SK-N-SH (cell line): ENCODE data around the gene ZNF30. TPM values are rescaled to one million over a fixed set of nuclear protein-coding genes. Genes with fewer than 3 reads are reported as not detected.

ENCODE experiments used
- CTCF ChIA-PET: fragments of 300-600, 350-600 bp; formaldehyde crosslinking; extraction: SDS; loops from one replicate; lab custom pipeline; 2021; lab: Yijun Ruan, JAX
- POLR2A ChIA-PET: fragments of 350-600 bp; sonication (Branson Sonifier 250); formaldehyde crosslinking; extraction: SDS; loops from one replicate; lab custom pipeline; 2020; ENCODE audit warnings: antibody characterized with exemption, inconsistent platforms; lab: Yijun Ruan, JAX
- DNase-seq: peaks from one replicate; pipeline ENCODE4 v3.0.0; 2012
- H2AFZ ChIP-seq: fragments of 200-600 bp; sonication (generic); 2 replicates; pipeline ENCODE4 v1.8.1; 2016; ENCODE audit warnings: antibody characterized with exemption, mild to moderate bottlenecking, low read depth
- H3F3A ChIP-seq: fragments of 200-600 bp; sonication (generic); replicated peaks from 2 replicates; pipeline ENCODE3; 2016; ENCODE audit warnings: antibody characterized with exemption, mild to moderate bottlenecking; ENCODE audit not compliant: insufficient read depth
- H3K27ac ChIP-seq, 2 experiments: fragments of 200-500 bp in 1 of 2; fragments of 200-600 bp in 1 of 2; sonication (Bioruptor generic) in 1 of 2; sonication (generic), shearing (Covaris generic) in 1 of 2; 2 replicates each; pipeline versions ENCODE4 v1.5.1 to v1.6.1; 2014 to 2016; ENCODE audit warnings: low read depth in 2 of 2, inconsistent platforms in 1 of 2, low read length in 1 of 2, mild to moderate bottlenecking in 1 of 2, mixed read lengths in 1 of 2
- H3K27me3 ChIP-seq: fragments of 200-600 bp; sonication (generic), shearing (Covaris generic); 2 replicates; pipeline ENCODE4 v1.6.1; 2016; ENCODE audit warnings: mixed run types; ENCODE audit not compliant: insufficient read depth
- H3K36me3 ChIP-seq, 2 experiments: fragments of 200-500 bp in 1 of 2; fragments of 200-600 bp in 1 of 2; sonication (Bioruptor generic) in 1 of 2; sonication (generic) in 1 of 2; replicated peaks in 1 of 2; 2 replicates each; pipeline versions ENCODE3 to v1.5.1; 2014 to 2016; ENCODE audit warnings: low read length in 1 of 2, mild to moderate bottlenecking in 1 of 2; ENCODE audit not compliant: insufficient read depth in 2 of 2, control insufficient read depth in 1 of 2
- H3K4me1 ChIP-seq, 2 experiments: fragments of 200-500 bp in 1 of 2; fragments of 200-600 bp in 1 of 2; sonication (Bioruptor generic) in 1 of 2; sonication (generic), shearing (Covaris generic) in 1 of 2; 2 replicates each; pipeline versions ENCODE4 v1.5.1 to v1.6.1; 2014 to 2016; ENCODE audit warnings: low read depth in 1 of 2, low read length in 1 of 2, mixed run types in 1 of 2; ENCODE audit not compliant: insufficient read depth in 2 of 2, control insufficient read depth in 1 of 2
- H3K4me2 ChIP-seq: fragments of 200-600 bp; sonication (generic), shearing (Covaris generic); 2 replicates; pipeline ENCODE4 v1.6.1; 2017; ENCODE audit warnings: mixed run types
- H3K4me3 ChIP-seq, 2 experiments: fragments of 200-500 bp in 1 of 2; fragments of 200-600 bp in 1 of 2; sonication (Bioruptor generic) in 1 of 2; sonication (generic), shearing (Covaris generic) in 1 of 2; 2 replicates each; pipeline versions ENCODE4 v1.5.1 to v1.8.1; 2014 to 2016; ENCODE audit warnings: low read depth in 2 of 2, inconsistent platforms in 1 of 2, low read length in 1 of 2, mild to moderate bottlenecking in 1 of 2, mixed read lengths in 1 of 2, moderate library complexity in 1 of 2
- H3K79me2 ChIP-seq: fragments of 200-600 bp; sonication (generic); 2 replicates; pipeline ENCODE4 v1.8.1; 2017; ENCODE audit warnings: mild to moderate bottlenecking; ENCODE audit not compliant: insufficient read depth
- H3K9ac ChIP-seq: fragments of 200-600 bp; sonication (generic); 2 replicates; pipeline ENCODE4 v1.6.1; 2017; ENCODE audit warnings: mixed run types
- H3K9me2 ChIP-seq: fragments of 200-600 bp; sonication (generic); 2 replicates; pipeline ENCODE4 v1.6.1; 2017; ENCODE audit warnings: mixed run types
- H3K9me3 ChIP-seq: fragments of 200-600 bp; sonication (generic); 2 replicates; pipeline ENCODE4 v1.6.1; 2017; ENCODE audit warnings: mixed run types, mild to moderate bottlenecking, moderate library complexity
- H4K20me1 ChIP-seq: fragments of 200-600 bp; sonication (generic); 2 replicates; pipeline ENCODE4 v1.6.1; 2017; ENCODE audit warnings: mild to moderate bottlenecking, mixed run types; ENCODE audit not compliant: insufficient read depth
- CHD2 ChIP-seq: fragments of 150-350 bp; IDR thresholded peaks from 2 replicates; pipeline ENCODE4 v1.6.1; 2018; ENCODE audit warnings: low read length; ENCODE audit not compliant: partially characterized antibody
- EP300 ChIP-seq, 2 experiments: IDR thresholded peaks; 2 replicates each; pipeline versions ENCODE4 v1.4.0 to v1.6.1; 2012; ENCODE audit warnings: borderline replicate concordance in 1 of 2, low read depth in 1 of 2, low read length in 1 of 2
- FOXJ3 ChIP-seq: sonication (generic); formaldehyde crosslinking; IDR thresholded peaks from 2 replicates; pipeline ENCODE4 v1.5.1; 2020; ENCODE audit warnings: mild to moderate bottlenecking, missing genetic modification reagents
- GABPA ChIP-seq: IDR thresholded peaks from 2 replicates; pipeline ENCODE4 v1.4.0; 2012; ENCODE audit warnings: low read depth, mild to moderate bottlenecking
- GATA2 ChIP-seq: sonication (generic); formaldehyde crosslinking; IDR thresholded peaks from 2 replicates; pipeline ENCODE4 v1.5.0; 2020; ENCODE audit warnings: mild to moderate bottlenecking, missing genetic modification reagents
- MEF2A ChIP-seq: IDR thresholded peaks from 2 replicates; pipeline ENCODE4 v1.4.0; 2012; ENCODE audit warnings: low read depth, borderline replicate concordance
- MXI1 ChIP-seq: IDR thresholded peaks from 2 replicates; pipeline ENCODE4 v1.6.1; 2012; ENCODE audit warnings: mild to moderate bottlenecking, low read depth, low read length, improper control_type of control experiment
- RAD21 ChIP-seq: IDR thresholded peaks from 2 replicates; pipeline ENCODE4 v1.6.1; 2012; ENCODE audit warnings: mild to moderate bottlenecking, low read length
- RCOR1 ChIP-seq: fragments of 150-350 bp; IDR thresholded peaks from 2 replicates; pipeline ENCODE4 v1.6.1; 2017; ENCODE audit warnings: antibody characterized with exemption, low read length
- RXRA ChIP-seq: IDR thresholded peaks from 2 replicates; pipeline ENCODE4 v1.4.0; 2012; ENCODE audit warnings: low read depth, mild to moderate bottlenecking, borderline replicate concordance
- TAF1 ChIP-seq: IDR thresholded peaks from 2 replicates; pipeline ENCODE4 v1.6.1; 2012; ENCODE audit warnings: low read depth, mild to moderate bottlenecking, low read length, moderate library complexity, borderline replicate concordance
- TCF12 ChIP-seq: IDR thresholded peaks from 2 replicates; pipeline ENCODE4 v1.4.0; 2012
- TEAD4 ChIP-seq: IDR thresholded peaks from 2 replicates; pipeline ENCODE4 v1.4.0; 2012; ENCODE audit warnings: mild to moderate bottlenecking, borderline replicate concordance; ENCODE audit not compliant: insufficient read depth
- USF1 ChIP-seq: IDR thresholded peaks from 2 replicates; pipeline ENCODE4 v1.4.0; 2012; ENCODE audit warnings: low read depth, borderline replicate concordance
- WGBS: methylation state at CpG from one replicate; pipeline ENCODE4 v1.1.6; 2017; ENCODE audit warnings: low lambda C conversion rate; 5-methylcytosine and 5-hydroxymethylcytosine counted together
- polyA plus RNA-seq, 3 experiments: library from polyadenylated mRNA; depleted of rRNA; stranded (reverse); fragments of >200 nt; gene quantifications; 2 replicates each; pipeline ENCODE4 v1.2.3, GENCODE V29; 2012

ZNF30 gene
- polyA plus RNA-seq, 1 of the 3 experiments (the other 2 are of a cell fraction), result 1.7 TPM

GRCh38 chr19:34938886-34939285 is 12.2 kb downstream of the ZNF30 start:
- H4K20me1 ChIP-seq, result no peaks in the 10 kb centered on the region
- WGBS, result 88% methylated on average over 10 of the region's 10 CpGs
- no peaks in the 10 kb centered on the region for H3K4me1 ChIP-seq
- POLR2A ChIA-PET, result no interaction called here
- H2AFZ ChIP-seq, result no peak overlapping the region
- peaks cover 13 to 27% of the 10 kb centered on the region in 2 experiments for H3K36me3 ChIP-seq
- no peak overlapping the region for H3K9ac ChIP-seq
- no peak overlapping the region for H3K4me3 ChIP-seq
- H3K4me2 ChIP-seq, result no peak overlapping the region
- H3K27me3 ChIP-seq, result no peaks in the 10 kb centered on the region
- H3K9me2 ChIP-seq, result no peaks in the 10 kb centered on the region
- DNase-seq, result no peak
- CTCF ChIA-PET, result no interaction called here
- H3K27ac ChIP-seq, result no peak overlapping the region
- no peak for TF ChIP-seq RXRA
- no peaks in the 10 kb centered on the region for H3F3A ChIP-seq
- H3K79me2 ChIP-seq, result no peaks in the 10 kb centered on the region
- peaks cover 10% of the 10 kb centered on the region; the same call in 1 of the 2 replicates for H3K9me3 ChIP-seq

GRCh38 chr19:34943861-34944573 is 17.3 kb downstream of the ZNF30 start:
- no peak for DNase-seq
- H3K27me3 ChIP-seq, result no peaks in the 10 kb centered on the region
- H3K36me3 ChIP-seq, result peaks cover 22 to 43% of the 10 kb centered on the region in 2 experiments
- no peaks in the 10 kb centered on the region for H3K79me2 ChIP-seq
- H3K9ac ChIP-seq, result no peak overlapping the region
- H3K4me2 ChIP-seq, result no peak overlapping the region
- peaks cover 4% of the 10 kb centered on the region for H3F3A ChIP-seq
- no peak for TF ChIP-seq TEAD4
- TF ChIP-seq RAD21, result no peak
- TF ChIP-seq EP300 (IDR thresholded peaks at IDR 0.05; ENCODE audit: borderline replicate concordance in 1 of 2, low read depth in 1 of 2, low read length in 1 of 2), result no peak
- no peak for TF ChIP-seq MEF2A
- TF ChIP-seq CHD2, result no peak
- no peak for TF ChIP-seq TAF1
- TF ChIP-seq GATA2 (CRISPR knock-in tag), result no peak
- TF ChIP-seq MXI1, result no peak
- ChIA-PET CTCF (interaction anchor here (1.9 kb wide), 1 partner anchor 17 kb away, joined by 4 read pairs; the partner anchor contains the start of gene ZNF30), POLR2A (no interaction called here)
- H3K4me1 ChIP-seq, result no peaks in the 10 kb centered on the region
- 92% methylated on average over 13 of the region's 13 CpGs for whole genome bisulfite sequencing
- H3K9me2 ChIP-seq, result no peaks in the 10 kb centered on the region
- H3K4me3 ChIP-seq, result peak overlapping the region in 1 of 2 experiments; percentile 7; a peak in 1 of 4 replicates
- H3K9me3 ChIP-seq, result peaks cover 10% of the 10 kb centered on the region; the same call in 1 of the 2 replicates
- no peak overlapping the region for H3K27ac ChIP-seq
- no peaks in the 10 kb centered on the region for H4K20me1 ChIP-seq
- H2AFZ ChIP-seq, result no peak overlapping the region

GRCh38 chr19:34953092-34953491 is 26.4 kb downstream of the ZNF30 start:
- Histone ChIP-seq H4K20me1 (no peaks in the 10 kb centered on the region), H3K27me3 (no peaks in the 10 kb centered on the region), H3K4me1 (no peaks in the 10 kb centered on the region), H2AFZ (no peak overlapping the region), H3K9me3 (peaks cover 24% of the 10 kb centered on the region; the same call in 1 of the 2 replicates), H3K27ac (no peak overlapping the region), H3K36me3 (peaks cover 29 to 61% of the 10 kb centered on the region in 2 experiments), H3K4me2 (no peak overlapping the region), H3K9me2 (no peaks in the 10 kb centered on the region), H3K4me3 (no peak overlapping the region), H3F3A (no peaks in the 10 kb centered on the region), H3K9ac (no peak overlapping the region), H3K79me2 (no peaks in the 10 kb centered on the region)
- TF ChIP-seq RXRA (no peak), TCF12 (no peak), TEAD4 (no peak), USF1 (no peak), GABPA (no peak), FOXJ3 (CRISPR knock-in tag) (no peak), RCOR1 (no peak), GATA2 (CRISPR knock-in tag) (no peak), CHD2 (no peak)
- no peak for DNase-seq
- ChIA-PET CTCF (interaction anchor here (0.7 kb wide), 1 partner anchor 215 kb away, joined by 3 read pairs; no protein-coding TSS in a partner anchor), POLR2A (no interaction called here)
